Coronary artery (tissue), 2 donors: ENCODE data around the gene PPP1R27.
A peak's percentile ranks its signal among the peaks of the same experiment; 100 is the strongest.

Experiments used
- DNase-seq: peaks from one replicate; pipeline ENCODE4 v3.0.0-alpha.2; 2017; ENCODE audit warnings: low spot score
- H3K27ac ChIP-seq, 2 donors: fragments of 200-600 bp; sonication (generic); one replicate each; pipeline ENCODE4 v1.5.1; 2016 to 2019
- H3K4me3 ChIP-seq: fragments of 200-600 bp; sonication (generic); 2 replicates; pipeline ENCODE4 v1.5.1; 2016; ENCODE audit warnings: mild to moderate bottlenecking, moderate library complexity
- CTCF ChIP-seq: fragments of 200-600 bp; sonication (generic); IDR thresholded peaks from one replicate; pipeline ENCODE4 v1.5.1; 2019; ENCODE audit warnings: antibody characterized with exemption

Gene PPP1R27

GRCh38 chr17:81866440-81867169 is 31.8 kb upstream of the PPP1R27 start:
- Histone ChIP-seq H3K4me3 (no peak overlapping the region), H3K27ac (peak overlapping the region in 1 of 2 donors; percentile 100)
- no peak for TF ChIP-seq CTCF
- no peak for DNase-seq

GRCh38 chr17:81865733-81866439 is 31.0 kb upstream of the PPP1R27 start:
- Histone ChIP-seq H3K4me3 (no peak overlapping the region), H3K27ac (peak overlapping the region in 1 of 2 donors; percentile 40)
- no peak for TF ChIP-seq CTCF
- no peak for DNase-seq

DNA sequence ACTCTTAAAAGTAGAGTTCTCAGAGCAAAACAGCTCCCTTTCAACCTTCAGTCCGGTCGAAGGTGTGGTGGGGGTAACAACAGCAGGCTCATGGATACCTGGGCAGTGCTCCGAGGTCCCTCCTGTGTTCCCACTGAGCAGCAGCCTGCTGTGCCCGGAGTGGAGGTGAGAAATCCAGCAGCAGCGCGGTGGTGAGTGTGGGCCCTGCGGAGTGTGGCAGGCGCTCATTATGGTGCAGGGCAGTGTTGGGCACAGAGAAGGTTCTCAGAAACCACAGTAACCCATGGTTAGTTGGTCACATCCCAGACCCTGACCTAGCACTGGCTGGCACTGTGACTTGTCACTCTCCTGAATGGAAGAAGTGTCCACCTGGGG is 30.5 kb upstream of the PPP1R27 start:
- no peak for DNase-seq
- Histone ChIP-seq H3K4me3 (no peak overlapping the region), H3K27ac (peak overlapping the region in 1 of 2 donors; percentile 40)
- TF ChIP-seq CTCF, result no peak

DNA sequence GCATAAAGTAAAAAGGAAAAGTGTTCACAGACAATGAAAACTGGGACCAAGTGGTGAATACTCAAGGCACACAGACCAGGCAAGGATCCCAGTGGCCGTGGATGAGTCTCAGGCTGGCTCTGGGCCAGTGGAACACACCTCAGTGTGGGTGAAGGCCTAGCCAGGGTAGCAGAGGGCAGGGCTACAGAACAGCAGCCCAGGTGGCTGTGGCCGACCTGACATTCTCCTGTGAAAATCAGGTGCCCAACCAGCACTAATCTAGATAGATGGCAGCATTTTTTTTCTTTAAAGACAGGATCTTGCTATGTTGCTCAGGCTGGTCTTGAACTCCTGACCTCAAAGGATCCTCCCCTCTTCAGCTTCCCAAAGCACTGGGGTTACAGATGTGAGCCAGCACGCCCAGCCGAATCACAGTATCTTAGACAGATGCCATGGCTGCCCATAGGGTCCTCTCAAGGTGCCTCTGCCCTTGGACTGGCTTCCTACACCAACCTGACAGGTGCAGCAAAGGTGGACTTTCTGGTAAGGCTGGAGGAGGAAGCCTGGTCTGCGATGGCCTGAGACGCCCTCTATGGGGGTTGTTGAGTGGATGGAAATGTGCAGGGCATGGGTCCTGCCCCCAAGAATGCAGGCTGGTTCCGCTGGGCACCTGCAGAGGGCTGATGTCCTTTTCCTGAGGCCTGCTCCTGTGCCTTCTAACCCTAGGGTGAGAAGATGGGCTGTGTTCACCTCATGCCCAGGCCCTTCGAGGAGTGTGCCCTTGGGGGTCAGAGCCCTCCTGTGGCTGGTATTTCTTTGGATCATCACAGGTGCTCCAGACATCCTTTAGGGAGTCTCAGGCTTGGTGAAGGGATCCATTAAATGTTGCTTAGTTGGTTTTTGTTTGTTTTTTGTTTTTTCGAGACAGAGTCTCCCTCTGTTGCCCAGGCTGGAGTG is 29.3 kb upstream of the PPP1R27 start:
- Histone ChIP-seq H3K4me3 (no peak overlapping the region), H3K27ac (no peak overlapping the region)
- no peak for TF ChIP-seq CTCF
- no peak for DNase-seq

GRCh38 chr17:81863123-81863675 is 28.3 kb upstream of the PPP1R27 start:
- TF ChIP-seq CTCF, result no peak
- no peak overlapping the region for H3K27ac ChIP-seq
- H3K4me3 ChIP-seq, result no peak overlapping the region
- DNase-seq, result no peak

DNA sequence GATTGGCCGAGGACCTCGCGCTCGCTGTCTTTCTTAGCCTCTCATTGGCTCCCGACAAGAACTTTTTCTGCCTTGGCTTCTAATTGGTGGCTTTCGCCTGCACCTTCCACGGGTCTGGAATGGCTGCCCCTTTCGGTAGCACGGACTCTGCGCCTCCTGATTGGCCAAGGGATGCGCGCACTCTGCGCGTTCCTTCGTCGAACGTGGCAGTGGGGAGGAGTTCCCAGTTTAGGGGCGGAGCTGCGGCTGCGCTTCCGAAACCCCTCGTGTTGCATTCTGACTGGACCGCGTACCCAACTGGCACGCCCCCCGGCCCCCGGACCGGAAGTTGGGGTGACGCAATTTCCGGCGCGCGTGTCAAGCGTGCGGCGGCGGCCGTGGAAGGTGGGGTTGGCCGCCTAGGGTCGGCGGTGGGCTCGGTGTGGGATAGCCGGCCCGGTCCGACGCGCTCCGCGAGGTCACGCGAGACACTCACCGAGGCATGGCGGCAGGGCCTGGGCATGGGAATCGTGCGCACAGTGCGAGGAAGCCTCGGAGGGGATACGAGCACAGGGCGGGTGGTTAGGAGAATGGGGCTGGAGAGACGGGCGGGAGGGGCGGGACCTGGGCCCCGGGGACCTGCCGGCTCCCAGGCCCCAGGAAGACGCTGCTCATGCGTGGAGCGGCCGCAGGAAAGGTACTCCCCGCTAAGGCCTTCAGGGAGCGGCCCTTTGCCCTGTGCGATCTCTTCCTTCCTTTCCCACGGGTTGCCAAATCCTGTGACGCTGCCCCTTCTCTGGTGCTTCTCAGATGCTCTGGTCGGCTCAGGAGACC is 26.1 kb upstream of the PPP1R27 start:
- peak; percentile 100 for DNase-seq
- Histone ChIP-seq H3K4me3 (peak overlapping the region; percentile 81), H3K27ac (peak overlapping the region; percentile 93 to 96)
- no peak for TF ChIP-seq CTCF
